SK-N-SH (cell line): ENCODE results near the gene SPG7. TPM values are rescaled to one million over a fixed set of nuclear protein-coding genes. Genes with fewer than 3 reads are reported as not detected.

Experiments used
- EZH2phosphoT487 ChIP-seq: fragments of 200-600 bp; sonication (generic); IDR thresholded peaks from 2 replicates; pipeline ENCODE4 v1.6.1; 2017; ENCODE audit warnings: low read depth, mixed run types, mild to moderate bottlenecking, antibody characterized with exemption, moderate library complexity, borderline replicate concordance
- RFX5 ChIP-seq: IDR thresholded peaks from 2 replicates; pipeline ENCODE4 v1.6.1; 2012; ENCODE audit warnings: mild to moderate bottlenecking, improper control_type of control experiment, low read length
- USF1 ChIP-seq: IDR thresholded peaks from 2 replicates; pipeline ENCODE4 v1.4.0; 2012; ENCODE audit warnings: low read depth, borderline replicate concordance
- USF2 ChIP-seq: fragments of 150-350 bp; IDR thresholded peaks from 2 replicates; pipeline ENCODE4 v1.6.1; 2017; ENCODE audit warnings: antibody characterized with exemption, low read length, low read depth, borderline replicate concordance
- ZBTB33 ChIP-seq: IDR thresholded peaks from 2 replicates; pipeline ENCODE4 v1.4.0; 2012; ENCODE audit warnings: low read depth, borderline replicate concordance
- polyA plus RNA-seq, 3 experiments: library from polyadenylated mRNA; depleted of rRNA; stranded (reverse); fragments of >200 nt; gene quantifications; 2 replicates each; pipeline ENCODE4 v1.2.3, GENCODE V29; 2012
- small RNA-seq, 7 experiments: library from RNA; depleted of rRNA; stranded (forward); fragments of <200 nt; gene quantifications; one replicate each; pipeline ENCODE3, GENCODE V24; 2012

The SPG7 gene
- polyA plus RNA-seq, 1 of the 3 experiments (the other 2 are of a cell fraction), result 100 TPM

- TF ChIP-seq USF2 (no peak), EZH2phosphoT487 (no peak), RFX5 (no peak), ZBTB33 (no peak), USF1 (no peak)
Observed at GRCh38 chr16:89606006-89606405, 97.8 kb downstream of the SPG7 start (continued).

Small RNA genes lying within 50 kb of the gene (small RNA-seq; reads per million reads assigned to genes)
- 0 reads per million in 7 experiments for gene SNORD68

Other genes starting within 250 kb of the SPG7 start
- 31.1 and 50.2 TPM in 2 replicates for gene ANKRD11, start 17.8 kb upstream of the SPG7 start, polyA plus RNA-seq (2012; rRNA removed)
- gene RPL13, start 52.3 kb downstream of the SPG7 start, polyA plus RNA-seq (2012; rRNA removed), result 3,540 and 4,635 TPM in 2 replicates
- 3.9 and 4.0 TPM in 2 replicates for gene CPNE7, start 67.4 kb downstream of the SPG7 start, polyA plus RNA-seq (2012; rRNA removed)
- 0.05 TPM in 1 of 2 replicates, not detected in the other for gene DPEP1, start 105.2 kb downstream of the SPG7 start, polyA plus RNA-seq (2012; rRNA removed)
- gene CHMP1A, start 149.3 kb downstream of the SPG7 start, polyA plus RNA-seq (2012; rRNA removed), result 138 and 143 TPM in 2 replicates
- 7.2 and 8.5 TPM in 2 replicates for gene SPATA33, start 149.4 kb downstream of the SPG7 start, polyA plus RNA-seq (2012; rRNA removed)
- 84.7 and 94.5 TPM in 2 replicates for gene CDK10, start 178.3 kb downstream of the SPG7 start, polyA plus RNA-seq (2012; rRNA removed)
- 7.8 and 8.6 TPM in 2 replicates for gene SPATA2L, start 193.3 kb downstream of the SPG7 start, polyA plus RNA-seq (2012; rRNA removed)
- gene VPS9D1, start 212.5 kb downstream of the SPG7 start, polyA plus RNA-seq (2012; rRNA removed), result 9.2 and 10.1 TPM in 2 replicates
- gene ZNF276, start 213.1 kb downstream of the SPG7 start, polyA plus RNA-seq (2012; rRNA removed), result 24.9 and 27.0 TPM in 2 replicates